ENCODE results near the gene FUBP1.

Gene FUBP1

DNA sequence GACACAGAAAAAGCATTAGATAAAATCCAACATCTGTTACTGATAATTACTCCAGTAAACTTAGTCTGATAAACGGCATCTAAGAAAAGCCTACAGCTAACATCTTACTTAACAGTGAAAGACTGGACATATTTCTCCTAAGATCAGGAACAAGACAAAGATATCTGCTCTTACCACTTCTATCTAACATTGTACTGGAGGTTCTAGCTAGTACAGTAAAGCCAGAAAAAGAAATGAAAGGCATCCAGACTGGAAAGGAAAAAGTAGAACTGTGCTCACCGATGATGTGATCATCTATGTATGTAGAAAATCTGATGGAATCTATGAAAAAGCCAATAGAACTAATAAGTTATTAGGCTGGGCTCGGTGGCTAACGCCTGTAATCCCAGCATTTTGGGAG lies 68.8 kb downstream of the FUBP1 start:
- no peak for DNase-seq (ENCODE audit: low read depth in 1 of 2, low spot score in 1 of 2)
- TF ChIP-seq JUND (IDR thresholded peaks at IDR 0.05; ENCODE audit: low read depth), result no peak

DNA sequence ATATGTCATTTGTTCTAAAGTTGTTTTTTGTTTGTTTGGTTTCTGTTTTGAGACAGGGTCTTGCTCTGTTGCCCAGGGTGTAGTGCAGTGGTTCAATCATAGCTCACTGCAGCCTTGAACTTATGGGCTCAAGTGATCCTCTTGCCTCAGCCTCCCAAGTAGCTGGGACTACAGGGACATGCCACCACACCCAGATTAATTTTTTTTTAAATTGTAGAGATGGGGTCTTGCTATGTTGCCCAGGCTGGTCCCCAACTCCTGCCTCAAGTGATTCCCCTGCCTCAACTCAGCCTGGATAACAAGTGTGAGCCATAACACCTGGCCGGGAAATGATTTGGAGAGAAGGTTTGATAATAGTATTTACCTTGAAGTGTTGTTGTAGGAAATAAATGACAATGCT lies 72.2 kb downstream of the FUBP1 start:
- no peak for TF ChIP-seq JUND (IDR thresholded peaks at IDR 0.05; ENCODE audit: low read depth)
- in situ Hi-C loops (cut with HindIII; ENCODE audit: low pct_unique_long_range_greater_than_20kb, low sequenced_read_pairs), result no loop called here
- no peak for DNase-seq (ENCODE audit: low read depth in 1 of 2, low spot score in 1 of 2)

More for the DNA sequence above, 68.8 kb downstream of the FUBP1 start:
- in situ Hi-C loops (cut with HindIII; ENCODE audit: low pct_unique_long_range_greater_than_20kb, low sequenced_read_pairs), result no loop called here

DNA sequence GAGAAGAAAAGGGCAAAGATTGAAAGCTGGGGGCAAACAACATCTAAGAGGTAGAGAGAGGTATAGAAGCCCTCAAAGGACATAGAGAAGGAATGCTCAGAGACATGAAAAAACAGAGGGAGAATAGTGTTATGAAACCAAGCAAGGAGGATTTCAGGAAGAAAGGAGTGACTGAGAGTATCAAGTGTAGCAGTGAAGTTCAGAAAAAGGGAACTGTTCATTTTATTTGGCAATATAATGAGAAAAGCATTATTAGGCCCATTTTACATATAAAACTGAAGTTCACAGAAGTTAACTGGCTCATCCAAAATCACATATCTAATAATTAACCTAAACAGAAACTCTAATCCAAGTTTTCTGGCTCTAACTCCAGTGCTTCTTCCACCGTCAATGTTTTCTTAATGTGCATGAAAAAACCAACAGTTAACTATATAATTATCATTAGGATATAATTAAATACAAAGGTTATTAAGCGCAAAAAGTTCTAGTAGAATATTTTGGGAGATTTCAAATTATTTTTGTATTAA lies 72.8 kb downstream of the FUBP1 start:
- in situ Hi-C loops (cut with HindIII; ENCODE audit: low pct_unique_long_range_greater_than_20kb, low sequenced_read_pairs), result no loop called here
- no peak for DNase-seq (ENCODE audit: low read depth in 1 of 2, low spot score in 1 of 2)
- TF ChIP-seq JUND (IDR thresholded peaks at IDR 0.05; ENCODE audit: low read depth), result no peak

DNA sequence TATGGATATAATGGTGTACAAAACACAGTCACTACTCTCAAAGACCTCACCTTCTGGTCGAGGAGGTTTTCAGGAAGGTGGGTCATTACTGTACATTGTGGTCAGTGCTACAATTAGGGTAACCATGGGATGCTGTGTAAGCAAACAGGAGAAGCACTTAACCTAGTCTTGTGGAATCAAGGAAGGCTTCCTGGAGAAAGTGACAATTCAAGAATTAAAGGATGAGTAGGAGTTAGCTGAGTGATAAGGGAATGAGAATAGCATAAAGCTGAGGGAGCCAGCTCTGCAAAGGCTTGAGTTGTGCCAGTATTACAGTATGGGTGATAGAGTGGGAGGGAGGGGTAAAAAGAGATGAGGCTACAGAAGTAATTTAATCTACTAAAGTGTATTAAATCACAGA lies 73.3 kb downstream of the FUBP1 start:
- in situ Hi-C loops (cut with HindIII; ENCODE audit: low pct_unique_long_range_greater_than_20kb, low sequenced_read_pairs), result no loop called here
- no peak for TF ChIP-seq JUND (IDR thresholded peaks at IDR 0.05; ENCODE audit: low read depth)
- DNase-seq (ENCODE audit: low read depth in 1 of 2, low spot score in 1 of 2), result no peak

DNA sequence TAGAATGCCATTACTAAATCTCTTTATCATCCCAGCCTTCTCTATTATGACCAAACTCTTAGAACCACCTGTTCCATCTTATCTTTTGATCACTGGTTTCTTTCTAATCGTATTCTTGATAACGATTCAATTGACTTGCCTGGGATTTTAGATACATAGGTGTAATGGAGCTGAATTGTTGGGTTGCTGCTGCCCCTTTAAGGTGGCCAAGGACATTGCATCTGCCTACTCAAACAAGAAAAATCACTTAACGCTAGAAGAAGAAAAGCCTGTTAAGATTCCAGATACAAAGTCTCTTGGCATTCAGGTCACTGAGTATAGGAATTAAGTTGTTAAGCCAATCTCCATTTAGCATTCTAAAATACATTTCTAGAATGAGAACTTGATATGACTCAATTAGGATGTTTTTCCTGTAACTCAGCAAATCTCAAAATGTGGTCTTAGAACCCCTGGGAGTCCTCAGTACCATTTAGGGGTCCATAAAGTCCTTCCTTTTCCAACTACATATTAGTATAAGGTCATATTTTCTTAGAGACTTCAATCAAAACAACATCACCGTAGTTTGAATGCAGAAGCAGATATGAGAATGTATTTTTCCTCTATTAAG lies 78.1 kb downstream of the FUBP1 start:
- DNase-seq (ENCODE audit: low read depth in 1 of 2, low spot score in 1 of 2), result peak; percentile 18 to 63
- in situ Hi-C loops (cut with HindIII; ENCODE audit: low pct_unique_long_range_greater_than_20kb, low sequenced_read_pairs), result no loop called here
- TF ChIP-seq JUND (IDR thresholded peaks at IDR 0.05; ENCODE audit: low read depth), result no peak

DNA sequence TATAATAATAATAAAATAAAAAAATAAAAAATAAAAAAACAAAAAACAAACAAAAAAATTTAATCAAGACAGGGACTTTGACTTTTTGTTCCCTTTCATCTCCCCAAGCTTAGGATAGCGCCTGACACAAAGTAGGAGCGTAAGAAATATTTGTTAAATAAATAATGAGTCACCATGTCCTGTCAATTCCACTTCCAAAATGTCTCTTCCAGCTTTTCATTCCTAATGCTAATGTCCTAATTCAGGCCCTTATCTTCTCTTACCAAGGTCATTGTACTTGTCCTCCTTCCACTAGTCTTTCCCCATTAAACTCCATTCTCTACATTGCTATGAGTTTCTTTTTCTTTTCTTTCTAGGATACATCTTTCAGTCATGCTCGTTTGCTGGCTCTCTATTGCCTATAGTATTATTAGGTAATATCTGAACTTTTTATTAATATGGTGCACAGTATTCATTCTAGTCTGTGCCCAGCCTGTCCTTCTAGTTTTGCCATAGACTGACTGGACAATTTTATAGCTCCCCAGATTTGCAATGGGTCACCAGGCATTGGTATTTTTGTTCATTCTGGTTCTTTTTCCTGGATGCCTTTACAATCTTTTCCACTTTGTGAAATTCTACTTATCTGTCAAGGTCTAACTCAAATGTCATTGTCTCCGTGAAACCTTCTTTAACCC lies 79.1 kb downstream of the FUBP1 start:
- no peak for DNase-seq (ENCODE audit: low read depth in 1 of 2, low spot score in 1 of 2)
- in situ Hi-C loops (cut with HindIII; ENCODE audit: low pct_unique_long_range_greater_than_20kb, low sequenced_read_pairs), result no loop called here
- no peak for TF ChIP-seq JUND (IDR thresholded peaks at IDR 0.05; ENCODE audit: low read depth)

All from T47D (cell line).